Measurements from ENCODE around the gene GRIN2A.

DNA sequence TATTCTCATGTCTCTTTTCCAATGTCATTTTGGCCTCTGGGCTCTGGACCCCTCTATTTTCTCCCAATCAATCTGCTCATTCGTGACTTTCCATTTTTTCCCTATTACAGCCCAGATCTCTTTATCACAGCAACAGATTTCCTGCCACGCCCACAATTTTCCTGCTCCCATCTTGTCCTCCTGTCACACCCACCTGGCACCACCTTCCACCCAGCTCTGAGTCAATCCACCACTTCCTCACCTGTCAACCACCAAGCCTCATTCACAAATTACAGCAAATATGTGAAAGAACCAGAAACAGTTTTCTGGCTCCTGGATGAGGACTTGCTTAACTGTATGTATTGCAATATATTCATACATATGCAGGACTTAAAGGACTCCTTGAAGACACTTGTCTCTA, 311.3 kb downstream of the GRIN2A start:
- no peak for TF ChIP-seq POLR2A (IDR thresholded peaks at IDR 0.05; ENCODE audit: low read depth, low read length)
- no peak for TF ChIP-seq POLR2AphosphoS5 (IDR thresholded peaks at IDR 0.05; ENCODE audit: insufficient read depth, low read depth, low read length)
- TF ChIP-seq, protein P1, sequence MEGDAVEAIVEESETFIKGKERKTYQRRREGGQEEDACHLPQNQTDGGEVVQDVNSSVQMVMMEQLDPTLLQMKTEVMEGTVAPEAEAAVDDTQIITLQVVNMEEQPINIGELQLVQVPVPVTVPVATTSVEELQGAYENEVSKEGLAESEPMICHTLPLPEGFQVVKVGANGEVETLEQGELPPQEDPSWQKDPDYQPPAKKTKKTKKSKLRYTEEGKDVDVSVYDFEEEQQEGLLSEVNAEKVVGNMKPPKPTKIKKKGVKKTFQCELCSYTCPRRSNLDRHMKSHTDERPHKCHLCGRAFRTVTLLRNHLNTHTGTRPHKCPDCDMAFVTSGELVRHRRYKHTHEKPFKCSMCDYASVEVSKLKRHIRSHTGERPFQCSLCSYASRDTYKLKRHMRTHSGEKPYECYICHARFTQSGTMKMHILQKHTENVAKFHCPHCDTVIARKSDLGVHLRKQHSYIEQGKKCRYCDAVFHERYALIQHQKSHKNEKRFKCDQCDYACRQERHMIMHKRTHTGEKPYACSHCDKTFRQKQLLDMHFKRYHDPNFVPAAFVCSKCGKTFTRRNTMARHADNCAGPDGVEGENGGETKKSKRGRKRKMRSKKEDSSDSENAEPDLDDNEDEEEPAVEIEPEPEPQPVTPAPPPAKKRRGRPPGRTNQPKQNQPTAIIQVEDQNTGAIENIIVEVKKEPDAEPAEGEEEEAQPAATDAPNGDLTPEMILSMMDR (IDR thresholded peaks at IDR 0.05; ENCODE audit: extremely low read depth in 1 of 2, insufficient read depth in 1 of 2, low read depth in 1 of 2, low read length in 2 of 2): no peak
- TF ChIP-seq FOS (IDR thresholded peaks at IDR 0.05; ENCODE audit: borderline replicate concordance, insufficient read depth, low read length): no peak
- no peak for TF ChIP-seq EZH2 (IDR thresholded peaks at IDR 0.05; ENCODE audit: borderline replicate concordance, low read depth, low read length, severe bottlenecking)
- TF ChIP-seq, protein P2, sequence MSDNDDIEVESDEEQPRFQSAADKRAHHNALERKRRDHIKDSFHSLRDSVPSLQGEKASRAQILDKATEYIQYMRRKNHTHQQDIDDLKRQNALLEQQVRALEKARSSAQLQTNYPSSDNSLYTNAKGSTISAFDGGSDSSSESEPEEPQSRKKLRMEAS (IDR thresholded peaks at IDR 0.05; ENCODE audit: insufficient read depth, insufficient read length): no peak
- TF ChIP-seq MYC (IDR thresholded peaks at IDR 0.05; ENCODE audit: low read depth, low read length): no peak
- TF ChIP-seq JUN (IDR thresholded peaks at IDR 0.05; ENCODE audit: borderline replicate concordance, insufficient read depth, insufficient read length, low read depth): no peak
